Hepatocyte (in vitro differentiated cells): Measurements from ENCODE around the gene UBE2S. TPM values are rescaled to one million over a fixed set of nuclear protein-coding genes. Genes with fewer than 3 reads are reported as not detected.

Experiments
- DNase-seq: peaks from one replicate; pipeline ENCODE4 v3.0.0-alpha.2; 2016; ENCODE audit warnings: low spot score
- H2AFZ ChIP-seq: fragments of 200-600 bp; sonication (generic); 2 replicates; pipeline ENCODE4 v1.6.0; 2016; ENCODE audit warnings: antibody characterized with exemption, mild to moderate bottlenecking
- H3K27ac ChIP-seq: fragments of 200-600 bp; sonication (generic); 2 replicates; pipeline ENCODE4 v1.5.1; 2016; ENCODE audit warnings: mild to moderate bottlenecking
- H3K27me3 ChIP-seq: fragments of 200-600 bp; sonication (generic); 2 replicates; pipeline ENCODE4 v1.6.1; 2016
- H3K36me3 ChIP-seq: fragments of 200-600 bp; sonication (generic); replicated peaks from 2 replicates; pipeline ENCODE4 v1.5.1; 2016; ENCODE audit warnings: low read depth; ENCODE audit not compliant: insufficient read depth
- H3K4me1 ChIP-seq: fragments of 200-600 bp; sonication (generic); 2 replicates; pipeline ENCODE4 v1.5.1; 2016; ENCODE audit warnings: mild to moderate bottlenecking, moderate library complexity; ENCODE audit not compliant: insufficient read depth
- H3K4me2 ChIP-seq: fragments of 200-600 bp; sonication (generic); 2 replicates; pipeline ENCODE4 v1.6.0; 2016
- H3K4me3 ChIP-seq: fragments of 200-600 bp; sonication (generic); 2 replicates; pipeline ENCODE4 v1.5.1; 2016; ENCODE audit warnings: mild to moderate bottlenecking
- H3K79me2 ChIP-seq: fragments of 200-600 bp; sonication (generic); 2 replicates; pipeline ENCODE4 v1.6.0; 2017; ENCODE audit warnings: mild to moderate bottlenecking
- H3K9me2 ChIP-seq: fragments of 200-600 bp; sonication (generic); replicated peaks from 2 replicates; pipeline ENCODE4 v1.6.0; 2017; ENCODE audit warnings: mild to moderate bottlenecking; ENCODE audit not compliant: insufficient read depth
- H3K9me3 ChIP-seq: fragments of 200-600 bp; sonication (generic); 2 replicates; pipeline ENCODE4 v1.5.1; 2016; ENCODE audit warnings: low read depth, mild to moderate bottlenecking
- H4K20me1 ChIP-seq: fragments of 200-600 bp; sonication (generic); 2 replicates; pipeline ENCODE4 v1.6.0; 2016; ENCODE audit warnings: mild to moderate bottlenecking; ENCODE audit not compliant: insufficient read depth, poor library complexity, severe bottlenecking
- EZH2 ChIP-seq: fragments of 200-600 bp; sonication (generic); IDR thresholded peaks from 2 replicates; pipeline ENCODE4 v1.6.1; 2016; ENCODE audit warnings: antibody characterized with exemption, mild to moderate bottlenecking, borderline replicate concordance
- EZH2phosphoT487 ChIP-seq: fragments of 200-600 bp; sonication (generic); IDR thresholded peaks from one replicate; pipeline ENCODE4 v1.6.1; 2018; ENCODE audit warnings: antibody characterized with exemption, mild to moderate bottlenecking, low read depth, moderate library complexity; ENCODE audit not compliant: unreplicated experiment, severe bottlenecking
- whole genome bisulfite sequencing: methylation state at CpG from one replicate; pipeline ENCODE4 v1.1.6; 2016; ENCODE audit warnings: low lambda C conversion rate; ENCODE audit errors: missing lambda C conversion rate; 5-methylcytosine and 5-hydroxymethylcytosine counted together
- polyA plus RNA-seq: library from polyadenylated mRNA; unstranded; fragments of >200 nt; fragmentation: Nextera tagmentation; extraction: Ambion mirVana; gene quantifications from 2 replicates; pipeline ENCODE4 v1.2.1, GENCODE V29; 2016
- total RNA-seq: library from RNA; depleted of rRNA; stranded (reverse); fragments of >200 nt; gene quantifications from 2 replicates; pipeline ENCODE4 v1.2.3, GENCODE V29; 2014
- TF ChIP-seq, protein P1 (sequence below): fragments of 200-600 bp; sonication (generic); IDR thresholded peaks from 2 replicates; pipeline ENCODE4 v1.5.1; 2016; ENCODE audit warnings: antibody characterized with exemption, mild to moderate bottlenecking; ENCODE audit not compliant: poor library complexity

UBE2S gene
- total and polyA plus RNA-seq, 2 experiments from 2014 or later = 20.4 to 105 TPM

DNA sequence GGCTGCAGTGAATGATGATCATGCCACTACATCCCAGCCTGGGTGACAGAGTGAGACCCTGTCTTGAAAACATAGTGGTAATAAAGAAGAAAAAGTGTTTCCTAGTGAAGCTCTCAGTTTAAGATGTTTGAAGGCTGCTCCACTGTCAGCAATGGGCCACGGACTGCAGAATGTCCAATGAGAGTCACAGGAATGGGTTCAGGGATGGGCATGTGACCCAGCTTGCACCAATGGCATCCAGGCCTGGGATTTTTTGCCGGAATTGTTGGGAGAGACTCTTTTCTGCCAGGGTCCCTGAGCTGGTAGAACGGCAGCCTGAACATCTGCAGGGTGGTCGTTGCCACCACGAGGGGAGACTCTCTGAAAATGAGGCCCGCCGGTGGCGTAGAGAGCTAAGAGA lies 29.3 kb upstream of the UBE2S start:
- Histone ChIP-seq H4K20me1 (no peaks in the 10 kb centered on the region), H3K4me2 (no peak overlapping the region), H3K79me2 (no peaks in the 10 kb centered on the region), H3K27ac (no peak overlapping the region), H3K36me3 (no peaks in the 10 kb centered on the region), H3K9me2 (no peaks in the 10 kb centered on the region), H3K9me3 (no peaks in the 10 kb centered on the region), H2AFZ (no peak overlapping the region), H3K4me3 (no peak overlapping the region), H3K27me3 (peaks cover 29% of the 10 kb centered on the region), H3K4me1 (no peaks in the 10 kb centered on the region)
- 53% methylated on average over 8 of the region's 8 CpGs for WGBS
- no peak for TF ChIP-seq EZH2
- TF ChIP-seq EZH2phosphoT487 = no peak
- TF ChIP-seq, protein P1, sequence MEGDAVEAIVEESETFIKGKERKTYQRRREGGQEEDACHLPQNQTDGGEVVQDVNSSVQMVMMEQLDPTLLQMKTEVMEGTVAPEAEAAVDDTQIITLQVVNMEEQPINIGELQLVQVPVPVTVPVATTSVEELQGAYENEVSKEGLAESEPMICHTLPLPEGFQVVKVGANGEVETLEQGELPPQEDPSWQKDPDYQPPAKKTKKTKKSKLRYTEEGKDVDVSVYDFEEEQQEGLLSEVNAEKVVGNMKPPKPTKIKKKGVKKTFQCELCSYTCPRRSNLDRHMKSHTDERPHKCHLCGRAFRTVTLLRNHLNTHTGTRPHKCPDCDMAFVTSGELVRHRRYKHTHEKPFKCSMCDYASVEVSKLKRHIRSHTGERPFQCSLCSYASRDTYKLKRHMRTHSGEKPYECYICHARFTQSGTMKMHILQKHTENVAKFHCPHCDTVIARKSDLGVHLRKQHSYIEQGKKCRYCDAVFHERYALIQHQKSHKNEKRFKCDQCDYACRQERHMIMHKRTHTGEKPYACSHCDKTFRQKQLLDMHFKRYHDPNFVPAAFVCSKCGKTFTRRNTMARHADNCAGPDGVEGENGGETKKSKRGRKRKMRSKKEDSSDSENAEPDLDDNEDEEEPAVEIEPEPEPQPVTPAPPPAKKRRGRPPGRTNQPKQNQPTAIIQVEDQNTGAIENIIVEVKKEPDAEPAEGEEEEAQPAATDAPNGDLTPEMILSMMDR = no peak
- no peak for DNase-seq

DNA sequence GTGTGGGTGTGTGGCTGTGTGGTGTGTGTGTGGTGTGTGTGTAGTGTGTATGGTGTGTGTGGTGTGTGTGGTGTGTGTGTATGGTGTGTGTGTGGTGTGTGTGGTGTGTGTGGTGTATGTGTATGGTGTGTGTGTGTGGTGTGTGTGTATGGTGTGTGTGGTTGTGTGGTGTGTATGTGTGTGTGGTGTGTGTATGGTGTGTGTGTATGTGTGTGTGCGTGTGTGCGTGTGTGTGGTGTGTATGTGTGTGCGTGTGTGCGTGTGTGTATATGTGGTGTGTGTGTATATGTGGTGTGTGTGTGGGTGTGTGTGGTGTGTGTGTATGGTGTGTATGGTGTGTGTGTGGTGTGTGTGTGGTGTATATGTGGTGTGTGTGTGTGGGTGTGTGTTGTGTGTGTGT lies 27.4 kb upstream of the UBE2S start:
- no peaks in the 10 kb centered on the region for H3K9me2 ChIP-seq
- H3K36me3 ChIP-seq = no peaks in the 10 kb centered on the region
- DNase-seq = no peak
- no peaks in the 10 kb centered on the region for H3K9me3 ChIP-seq
- H3K4me1 ChIP-seq = no peaks in the 10 kb centered on the region
- no peaks in the 10 kb centered on the region for H4K20me1 ChIP-seq
- TF ChIP-seq EZH2 = no peak
- TF ChIP-seq, protein P1 = no peak
- no peak for TF ChIP-seq EZH2phosphoT487
- H3K27me3 ChIP-seq = peaks cover 11% of the 10 kb centered on the region
- WGBS = no CpG with 5 or more reads among the region's 4 CpGs
- H2AFZ ChIP-seq = no peak overlapping the region
- no peaks in the 10 kb centered on the region for H3K79me2 ChIP-seq
- H3K4me3 ChIP-seq = no peak overlapping the region
- no peak overlapping the region for H3K4me2 ChIP-seq
- no peak overlapping the region for H3K27ac ChIP-seq

DNA sequence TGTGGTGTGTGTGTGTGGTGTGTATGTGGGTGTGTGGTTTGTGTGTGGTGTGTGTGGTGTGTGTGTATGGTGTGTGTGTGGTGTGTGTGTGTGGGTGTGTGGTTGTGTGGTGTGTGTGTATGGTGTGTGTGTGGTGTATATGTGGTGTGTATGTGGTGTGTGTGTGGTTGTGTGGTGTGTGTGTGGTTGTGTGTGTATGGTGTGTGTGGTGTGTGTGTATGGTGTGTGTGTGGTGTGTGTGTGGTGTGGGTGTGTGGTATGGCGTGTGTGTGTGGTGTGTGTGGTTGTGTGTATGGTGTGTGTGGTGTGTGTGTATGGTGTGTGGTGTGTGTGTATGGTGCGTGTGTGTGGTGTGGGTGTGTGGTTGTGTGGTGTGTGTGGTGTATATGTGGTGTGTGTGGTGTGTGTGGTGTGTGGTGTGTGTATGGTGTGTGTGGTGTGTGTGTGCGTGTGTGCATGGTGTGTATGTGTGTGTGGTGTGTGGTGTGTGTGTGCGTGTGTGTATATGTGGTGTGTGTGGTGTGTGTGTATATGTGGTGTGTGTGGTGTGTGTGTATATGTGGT lies 26.9 kb upstream of the UBE2S start:
- H3K4me1 ChIP-seq = no peaks in the 10 kb centered on the region

More for the DNA sequence above, 26.9 kb upstream of the UBE2S start:
- Histone ChIP-seq H2AFZ (no peak overlapping the region), H3K27me3 (peaks cover 7% of the 10 kb centered on the region), H3K4me3 (no peak overlapping the region), H3K79me2 (no peaks in the 10 kb centered on the region), H3K9me2 (no peaks in the 10 kb centered on the region), H3K27ac (no peak overlapping the region), H3K9me3 (no peaks in the 10 kb centered on the region), H3K36me3 (no peaks in the 10 kb centered on the region), H3K4me2 (no peak overlapping the region), H4K20me1 (no peaks in the 10 kb centered on the region)
- TF ChIP-seq EZH2 (no peak), EZH2phosphoT487 (no peak)
- TF ChIP-seq, protein P1 = no peak
- DNase-seq = no peak
- no CpG with 5 or more reads among the region's 4 CpGs for WGBS
